SU-DHL-6 (cell line): ENCODE measurements around the gene OR11H6.

ENCODE experiments used
- H2AFZ ChIP-seq: fragments of 200-600 bp; sonication (generic); 2 replicates; pipeline ENCODE4 v1.6.1; 2014; ENCODE audit warnings: low read depth, mild to moderate bottlenecking, moderate library complexity, mixed read lengths, antibody characterized with exemption, low read length; ENCODE audit not compliant: severe bottlenecking
- H3F3A ChIP-seq: fragments of 200-600 bp; shearing (Covaris generic); 2 replicates; pipeline ENCODE4 v1.6.0; 2016; ENCODE audit warnings: antibody characterized with exemption, mild to moderate bottlenecking; ENCODE audit not compliant: insufficient read depth
- H3K27ac ChIP-seq: fragments of 200-600 bp; sonication (generic); 2 replicates; pipeline ENCODE4 v1.5.1; 2016; ENCODE audit warnings: low read depth, mild to moderate bottlenecking, low read length, moderate library complexity, mixed read lengths
- H3K27me3 ChIP-seq: fragments of 200-600 bp; sonication (generic), shearing (Covaris generic); 2 replicates; pipeline ENCODE4 v1.6.0; 2014; ENCODE audit warnings: mild to moderate bottlenecking, low read length
- H3K36me3 ChIP-seq: fragments of 200-600 bp; sonication (generic); 2 replicates; pipeline ENCODE4 v1.6.1; 2014; ENCODE audit warnings: mild to moderate bottlenecking, low read length, mixed read lengths
- H3K4me2 ChIP-seq: fragments of 300-600, 200-600 bp; shearing (Covaris generic), sonication (generic); 2 replicates; pipeline ENCODE4 v1.6.0; 2014; ENCODE audit warnings: low read length, low read depth, mild to moderate bottlenecking; ENCODE audit not compliant: poor library complexity, severe bottlenecking
- H3K4me3 ChIP-seq: fragments of 200-600 bp; sonication (generic); 2 replicates; pipeline ENCODE4 v1.5.1; 2014; ENCODE audit warnings: antibody characterized with exemption, low read length, mild to moderate bottlenecking, mixed read lengths; ENCODE audit not compliant: insufficient read depth, poor library complexity, severe bottlenecking
- H3K79me2 ChIP-seq: fragments of 200-600 bp; sonication (generic); 2 replicates; pipeline ENCODE4 v1.6.1; 2014; ENCODE audit warnings: mild to moderate bottlenecking, low read length, moderate library complexity; ENCODE audit not compliant: insufficient read depth
- H3K9ac ChIP-seq: fragments of 200-600 bp; sonication (generic); 2 replicates; pipeline ENCODE4 v1.7.0; 2014; ENCODE audit warnings: mild to moderate bottlenecking, low read length
- H3K9me2 ChIP-seq: fragments of 200-600 bp; sonication (generic); replicated peaks from 2 replicates; pipeline ENCODE4 v1.6.1; 2014; ENCODE audit warnings: low read length; ENCODE audit not compliant: insufficient read depth
- H3K9me3 ChIP-seq: fragments of 200-600 bp; sonication (generic); 2 replicates; pipeline ENCODE4 v1.6.1; 2014; ENCODE audit warnings: low read length, mixed read lengths; ENCODE audit not compliant: insufficient read depth
- H4K20me1 ChIP-seq: fragments of 200-600 bp; sonication (generic); 2 replicates; pipeline ENCODE4 v1.6.1; 2014; ENCODE audit warnings: low read depth, mild to moderate bottlenecking, antibody characterized with exemption, low read length, moderate library complexity, mixed read lengths
- CTCF ChIP-seq: fragments of 200-600 bp; sonication (generic); IDR thresholded peaks from one replicate; pipeline ENCODE4 v1.5.1; 2017; ENCODE audit warnings: antibody characterized with exemption, mild to moderate bottlenecking, low read length, moderate library complexity; ENCODE audit not compliant: insufficient read depth, poor library complexity, severe bottlenecking
- EZH2phosphoT487 ChIP-seq: fragments of 200-600 bp; sonication (generic), shearing (Covaris generic); conservative IDR thresholded peaks from 2 replicates; pipeline ENCODE4 v1.6.1; 2018; ENCODE audit warnings: mild to moderate bottlenecking, antibody characterized with exemption, low read length, moderate library complexity, mixed read lengths

OR11H6 gene

GRCh38 chr14:20179218-20179617 is 44.3 kb upstream of the OR11H6 start:
- TF ChIP-seq EZH2phosphoT487, result no peak
- no peak for TF ChIP-seq CTCF
- no peak overlapping the region for H3K9ac ChIP-seq
- no peaks in the 10 kb centered on the region for H3K27me3 ChIP-seq
- H3K36me3 ChIP-seq, result no peaks in the 10 kb centered on the region
- no peak overlapping the region for H3K4me3 ChIP-seq
- no peaks in the 10 kb centered on the region for H4K20me1 ChIP-seq
- H3K9me2 ChIP-seq, result no peaks in the 10 kb centered on the region
- H3K4me2 ChIP-seq, result no peak overlapping the region
- no peak overlapping the region for H2AFZ ChIP-seq
- H3F3A ChIP-seq, result no peaks in the 10 kb centered on the region
- H3K79me2 ChIP-seq, result no peaks in the 10 kb centered on the region
- no peaks in the 10 kb centered on the region for H3K9me3 ChIP-seq
- no peak overlapping the region for H3K27ac ChIP-seq

DNA sequence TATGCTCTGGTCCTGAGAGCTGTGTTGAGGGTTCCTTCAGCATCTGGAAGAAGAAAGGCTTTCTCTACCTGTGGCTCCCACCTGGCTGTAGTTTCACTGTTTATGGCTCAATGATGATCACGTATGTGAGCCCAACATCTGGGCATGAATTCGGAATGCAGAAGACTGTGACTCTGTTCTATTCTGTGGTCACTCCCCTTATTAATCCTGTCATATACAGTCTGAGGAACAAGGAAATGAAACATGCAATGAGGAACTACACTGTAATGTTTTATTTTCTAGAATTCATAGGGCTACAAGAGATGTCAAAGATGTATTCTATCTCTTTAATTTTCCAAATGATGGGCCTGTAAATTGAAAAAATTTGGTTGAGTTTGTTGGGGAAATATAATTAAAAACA is 43.6 kb upstream of the OR11H6 start:
- no peaks in the 10 kb centered on the region for H4K20me1 ChIP-seq
- no peak overlapping the region for H3K4me3 ChIP-seq
- TF ChIP-seq EZH2phosphoT487, result no peak
- TF ChIP-seq CTCF, result no peak
- no peaks in the 10 kb centered on the region for H3K36me3 ChIP-seq
- no peaks in the 10 kb centered on the region for H3K27me3 ChIP-seq
- no peak overlapping the region for H2AFZ ChIP-seq
- H3K4me2 ChIP-seq, result no peak overlapping the region
- H3K9me3 ChIP-seq, result no peaks in the 10 kb centered on the region
- H3F3A ChIP-seq, result no peaks in the 10 kb centered on the region
- no peak overlapping the region for H3K27ac ChIP-seq
- no peaks in the 10 kb centered on the region for H3K9me2 ChIP-seq
- no peak overlapping the region for H3K9ac ChIP-seq
- H3K79me2 ChIP-seq, result no peaks in the 10 kb centered on the region

DNA sequence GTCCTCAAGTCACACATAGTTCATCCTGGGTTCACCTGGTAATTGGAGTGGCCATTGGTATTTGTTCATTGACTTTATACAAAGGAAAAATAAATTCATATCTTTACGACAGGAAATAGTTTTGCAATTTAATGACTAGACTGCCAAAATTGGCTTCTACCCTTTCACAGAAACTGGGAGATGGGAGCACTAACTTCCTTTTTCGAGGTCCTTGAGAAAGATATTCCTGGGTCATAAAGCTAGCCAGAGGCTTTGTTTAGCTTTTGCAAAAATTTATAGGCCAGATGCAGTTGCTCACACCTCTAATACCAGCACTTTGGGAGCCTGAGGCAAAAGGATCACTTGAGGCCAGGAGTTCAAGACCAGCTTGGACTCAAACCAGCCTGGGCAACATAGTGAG is 43.0 kb upstream of the OR11H6 start:
- Histone ChIP-seq H3K27ac (no peak overlapping the region), H3K9me2 (no peaks in the 10 kb centered on the region), H3K79me2 (no peaks in the 10 kb centered on the region), H4K20me1 (no peaks in the 10 kb centered on the region), H3F3A (no peaks in the 10 kb centered on the region), H3K4me3 (no peak overlapping the region), H2AFZ (no peak overlapping the region), H3K9ac (no peak overlapping the region), H3K9me3 (no peaks in the 10 kb centered on the region), H3K27me3 (no peaks in the 10 kb centered on the region), H3K36me3 (no peaks in the 10 kb centered on the region), H3K4me2 (no peak overlapping the region)
- TF ChIP-seq CTCF (no peak), EZH2phosphoT487 (no peak)

DNA sequence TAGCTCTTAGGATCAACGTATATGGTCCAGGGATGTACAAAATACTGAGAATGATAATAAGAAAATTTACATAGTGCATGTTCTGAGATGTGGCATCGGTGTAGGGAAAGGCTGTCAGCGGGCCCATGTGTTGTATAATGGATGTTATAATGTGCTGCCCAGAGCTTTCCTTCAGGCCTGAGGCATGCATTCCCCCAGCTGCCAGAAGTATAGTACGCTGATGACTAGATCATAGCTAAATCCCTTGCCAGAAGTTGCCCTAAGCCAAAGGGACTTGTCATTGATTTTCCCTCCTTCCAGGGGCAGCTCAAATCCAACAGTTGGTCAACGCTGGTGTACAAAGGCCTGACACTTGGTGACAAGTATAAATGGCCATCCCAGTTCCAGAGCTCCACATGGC is 39.3 kb upstream of the OR11H6 start:
- Histone ChIP-seq H4K20me1 (no peaks in the 10 kb centered on the region), H3K27ac (no peak overlapping the region), H3K79me2 (no peaks in the 10 kb centered on the region), H3K27me3 (no peaks in the 10 kb centered on the region), H3K9me3 (no peaks in the 10 kb centered on the region), H3K4me2 (no peak overlapping the region), H3K4me3 (no peak overlapping the region), H3K9ac (no peak overlapping the region), H3K36me3 (no peaks in the 10 kb centered on the region), H2AFZ (no peak overlapping the region), H3K9me2 (no peaks in the 10 kb centered on the region), H3F3A (no peaks in the 10 kb centered on the region)
- TF ChIP-seq EZH2phosphoT487, result no peak
- no peak for TF ChIP-seq CTCF
